Effector memory CD8-positive, alpha-beta T cell (primary cell): ENCODE results near the gene RETN.
A peak's percentile ranks its signal among the peaks of the same experiment; 100 is the strongest.

Experiments
- ATAC-seq: fragments of 150-1000 bp; cut with Tn5 transposase; replicated peaks from 2 replicates; pipeline ENCODE4 v1.10.0; 2021; ENCODE audit warnings: mild to moderate bottlenecking, moderate library complexity
- DNase-seq, 3 experiments: peaks; one replicate each; pipeline ENCODE4 v3.0.0; 2021
- H3K27ac Mint-ChIP-seq, 2 donors: one replicate each; pipeline ENCODE4 v1.8.0; 2022; ENCODE audit warnings: mild to moderate bottlenecking in 2 of 2, mixed read lengths in 2 of 2, moderate library complexity in 2 of 2
- H3K27me3 Mint-ChIP-seq, 2 donors: one replicate each; pipeline ENCODE4 v1.8.0; 2022; ENCODE audit warnings: mixed read lengths in 2 of 2
- H3K36me3 Mint-ChIP-seq: one replicate; pipeline ENCODE4 v1.8.0; 2022; ENCODE audit warnings: mild to moderate bottlenecking, moderate library complexity, mixed read lengths; ENCODE audit not compliant: insufficient read depth
- H3K4me1 Mint-ChIP-seq, 2 donors: one replicate each; pipeline ENCODE4 v1.8.0; 2022; ENCODE audit warnings: low read depth in 2 of 2, mixed read lengths in 2 of 2
- H3K4me3 Mint-ChIP-seq, 2 donors: one replicate each; pipeline ENCODE4 v1.8.0; 2022; ENCODE audit warnings: mild to moderate bottlenecking in 2 of 2, mixed read lengths in 2 of 2, moderate library complexity in 2 of 2
- H3K9me3 Mint-ChIP-seq, 2 donors: one replicate each; pipeline ENCODE4 v1.8.0; 2022; ENCODE audit warnings: mixed read lengths in 2 of 2
- total RNA-seq, 9 experiments: gene quantifications; one replicate each; lab custom pipeline; 2026; lab: John Stamatoyannopoulos, UW

Gene RETN, protein sequence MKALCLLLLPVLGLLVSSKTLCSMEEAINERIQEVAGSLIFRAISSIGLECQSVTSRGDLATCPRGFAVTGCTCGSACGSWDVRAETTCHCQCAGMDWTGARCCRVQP
- 0 reads per million in 9 experiments for total RNA-seq

DNA sequence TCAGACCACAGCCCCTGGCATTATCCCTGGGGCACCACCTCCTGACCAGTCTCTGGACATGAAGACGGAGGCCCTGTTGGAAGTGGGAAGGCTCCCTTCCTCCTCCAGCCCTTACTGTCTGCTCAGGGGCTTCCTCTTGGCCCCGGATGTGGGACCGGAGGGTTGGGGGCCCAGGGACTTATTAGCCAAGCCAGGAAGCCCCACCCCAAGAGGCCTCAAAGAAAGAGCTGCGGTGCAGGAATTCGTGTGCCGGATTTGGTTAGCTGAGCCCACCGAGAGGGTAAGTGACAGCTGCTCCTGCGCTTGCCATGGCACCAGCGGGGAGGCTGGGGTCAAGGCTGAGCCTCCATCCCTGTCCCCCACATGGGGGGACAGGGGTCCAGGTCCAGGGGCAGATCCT, at the start of gene RETN:
Gene RETN, plus strand, starts transcription at position 208 of the 400 bp plus-strand sequence. CDS start 278 bp downstream, outside the sequence.
- H3K9me3 Mint-ChIP-seq = no peaks in the 10 kb centered on the region
- peaks cover 5 to 11% of the 10 kb centered on the region in 2 donors for H3K4me1 Mint-ChIP-seq
- H3K36me3 Mint-ChIP-seq = peaks cover 7% of the 10 kb centered on the region
- no peak for DNase-seq
- H3K27me3 Mint-ChIP-seq = peaks cover 56 to 74% of the 10 kb centered on the region in 2 donors
- no peak for ATAC-seq
- no peak within 1 kb of the TSS for H3K27ac Mint-ChIP-seq
- H3K4me3 Mint-ChIP-seq = no peak within 1 kb of the TSS

DNA sequence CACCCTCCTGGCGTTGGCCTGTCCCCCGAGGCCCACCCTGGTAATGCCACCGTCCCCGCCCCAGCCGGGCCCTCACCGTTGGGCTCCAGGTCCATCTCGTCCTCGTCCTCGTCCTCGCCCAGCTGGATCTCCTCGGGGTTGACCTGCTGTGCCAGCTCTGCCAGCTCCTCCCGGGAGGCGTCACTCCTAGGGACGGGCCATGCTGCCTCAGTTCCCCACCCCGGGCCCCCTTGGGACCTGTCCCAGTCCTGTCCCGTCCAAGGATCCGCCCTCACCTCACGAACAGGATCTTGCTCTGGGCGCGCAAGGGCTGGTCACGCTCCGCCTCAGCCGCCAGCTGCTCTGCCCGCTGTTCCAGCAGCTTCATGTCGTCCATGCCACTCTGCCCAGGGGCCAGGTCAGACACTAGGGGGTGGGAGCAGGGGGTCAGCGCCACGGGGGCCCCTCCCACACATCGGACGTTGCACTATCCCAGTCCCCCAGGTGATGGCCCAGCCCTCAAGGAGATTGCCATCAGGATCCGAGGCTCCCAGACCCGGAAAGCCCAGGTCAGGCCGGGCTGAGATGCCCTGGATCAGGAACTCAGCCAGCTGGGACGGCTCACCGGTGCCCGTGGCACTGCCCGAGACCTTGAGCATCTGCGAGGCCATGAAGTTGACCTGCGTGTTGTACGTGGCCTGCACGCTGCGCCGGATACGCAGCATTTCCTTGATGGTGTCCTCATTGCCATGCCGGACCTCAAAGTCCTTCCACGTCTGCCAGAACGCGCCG, 49.0 kb upstream of the RETN start:
- H3K9me3 Mint-ChIP-seq = no peaks in the 10 kb centered on the region
- H3K27ac Mint-ChIP-seq = no peak overlapping the region
- DNase-seq (no peak), ATAC-seq (no peak)
- peaks cover 0 to 2% of the 10 kb centered on the region in 2 donors for H3K4me1 Mint-ChIP-seq
- no peak overlapping the region for H3K4me3 Mint-ChIP-seq
- H3K27me3 Mint-ChIP-seq = no peaks in the 10 kb centered on the region
- peaks cover 47% of the 10 kb centered on the region for H3K36me3 Mint-ChIP-seq

DNA sequence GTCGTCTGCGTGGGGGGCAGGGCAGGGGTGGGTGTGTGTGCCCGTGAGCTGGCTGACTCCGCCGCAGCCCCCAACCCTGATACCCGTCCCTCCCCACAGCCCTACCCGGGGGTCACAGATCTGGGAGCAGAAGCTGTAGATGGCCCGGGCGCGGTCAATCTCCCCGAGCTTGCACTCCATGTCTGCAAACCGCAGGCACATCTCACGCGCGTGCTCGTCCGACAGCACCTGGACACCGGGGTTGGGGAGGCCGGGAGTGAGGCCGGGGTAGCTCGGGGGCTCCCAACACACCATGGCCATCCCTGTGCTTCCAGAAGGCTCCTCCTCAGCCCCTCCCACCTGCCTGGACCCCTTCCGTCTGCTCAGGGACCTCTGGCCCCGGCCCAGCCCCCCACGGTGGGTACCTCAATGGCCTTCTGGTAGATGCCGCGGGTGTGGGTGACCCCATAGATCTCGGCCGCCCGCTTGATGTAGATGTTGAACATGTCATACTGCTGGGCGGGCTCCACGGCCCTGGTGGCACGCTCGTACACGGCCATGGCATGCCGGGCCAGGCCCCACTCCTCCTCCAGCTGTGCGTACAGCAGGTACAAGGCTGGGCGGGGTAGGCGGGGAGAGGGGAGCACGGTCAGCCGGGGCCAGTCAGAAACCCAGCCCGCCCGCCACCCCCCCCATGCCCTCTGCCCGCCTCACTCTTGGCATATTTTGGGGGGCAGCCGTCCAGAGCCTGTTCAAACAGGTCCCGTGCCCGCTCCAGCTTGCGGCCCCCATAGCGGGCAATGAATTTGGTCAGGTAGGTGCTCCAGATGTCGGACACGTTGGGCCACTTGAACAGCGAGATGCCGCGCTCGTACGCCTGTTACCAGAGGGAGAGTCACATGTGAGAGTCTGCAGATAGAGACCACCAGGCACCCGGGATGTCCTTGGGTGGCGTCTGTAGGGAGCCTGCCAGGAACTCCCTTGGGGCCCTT, 48.1 kb upstream of the RETN start:
- Mint-ChIP-seq H3K9me3 (no peaks in the 10 kb centered on the region), H3K36me3 (peaks cover 56% of the 10 kb centered on the region), H3K4me1 (peaks cover 0 to 4% of the 10 kb centered on the region in 2 donors), H3K27ac (no peak overlapping the region), H3K4me3 (no peak overlapping the region), H3K27me3 (no peaks in the 10 kb centered on the region)
- DNase-seq (no peak), ATAC-seq (no peak)

DNA sequence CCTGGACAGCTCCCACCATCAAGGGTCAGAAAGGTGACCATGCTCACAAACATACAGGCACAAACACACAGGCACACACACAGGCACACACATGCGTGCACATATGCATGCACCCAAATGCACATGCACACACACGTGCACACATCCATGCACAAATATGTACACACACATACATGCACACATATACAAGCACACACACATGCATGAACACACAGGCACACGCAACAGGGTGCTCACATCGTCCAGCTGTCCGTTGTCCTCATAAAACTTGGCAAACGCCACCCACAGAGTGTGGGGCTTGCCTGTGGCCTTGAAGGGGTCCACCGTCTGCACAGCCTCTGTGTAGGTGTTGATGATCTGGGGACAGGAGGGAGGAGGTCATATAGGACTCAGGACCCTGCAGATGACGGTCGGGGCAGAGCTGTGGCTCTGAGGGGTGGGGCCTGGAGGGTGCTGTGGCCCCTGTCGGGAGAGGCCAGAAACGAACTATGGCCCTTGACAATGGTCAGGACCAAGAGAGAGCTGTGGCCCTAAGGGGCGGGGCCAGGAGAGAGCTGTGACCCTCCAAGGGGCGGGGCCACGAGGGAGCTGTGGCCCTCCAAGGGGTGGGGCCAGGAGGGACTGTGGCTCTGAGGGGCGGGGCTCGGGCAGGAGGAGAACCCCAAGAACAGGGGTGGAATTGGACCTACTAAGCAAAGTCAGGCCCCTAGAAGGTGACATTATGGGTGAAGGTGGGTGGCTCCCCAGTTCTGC, 45.7 kb upstream of the RETN start:
- Mint-ChIP-seq H3K9me3 (no peaks in the 10 kb centered on the region), H3K27me3 (no peaks in the 10 kb centered on the region), H3K36me3 (peaks cover 65% of the 10 kb centered on the region), H3K27ac (no peak overlapping the region), H3K4me3 (no peak overlapping the region), H3K4me1 (peaks cover under 1 to 8% of the 10 kb centered on the region in 2 donors)
- no peak for DNase-seq
- no peak for ATAC-seq

DNA sequence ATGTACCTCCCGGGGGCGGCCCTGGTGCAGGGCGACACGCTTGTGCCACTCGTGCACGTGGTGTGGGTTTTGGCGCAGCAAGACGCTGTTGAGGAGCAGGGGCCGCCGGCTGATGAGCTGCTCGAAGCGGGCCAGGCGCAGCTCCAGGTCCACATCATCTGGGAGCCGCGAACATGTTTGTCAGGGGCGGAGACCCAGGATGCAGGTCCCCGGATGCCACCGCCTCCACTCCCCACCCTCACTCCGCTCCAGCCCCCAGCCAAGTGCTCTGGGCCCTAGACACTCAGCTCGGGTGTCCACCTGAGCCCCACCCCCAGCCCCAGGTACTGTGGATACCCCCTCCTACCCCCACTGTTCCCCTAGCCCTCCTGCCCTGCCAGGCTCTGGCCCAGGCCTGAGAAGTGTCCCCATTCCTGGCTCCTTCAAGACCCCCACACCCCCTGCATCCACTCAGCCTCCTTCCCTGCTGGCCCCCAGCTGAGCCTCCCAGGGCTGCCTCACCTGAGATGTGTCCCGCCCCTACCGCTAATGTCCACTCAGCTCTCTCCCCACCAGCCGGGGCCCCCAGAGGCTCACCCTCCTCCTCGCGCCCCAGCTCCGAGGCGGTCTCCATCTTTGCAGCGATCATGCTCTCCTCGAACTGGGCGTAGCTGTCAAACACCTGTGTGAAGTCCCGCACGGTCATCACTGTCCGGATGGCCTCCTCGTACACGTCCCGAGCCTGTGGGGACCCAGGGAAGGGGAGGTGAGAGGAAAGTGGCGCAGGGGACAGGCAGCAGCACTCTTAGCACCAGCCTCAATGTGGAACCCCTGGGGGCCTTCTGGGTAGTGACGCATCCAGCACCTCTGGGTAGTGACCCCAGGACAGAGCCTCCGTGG, 44.9 kb upstream of the RETN start:
- Mint-ChIP-seq H3K4me3 (no peak overlapping the region), H3K9me3 (no peaks in the 10 kb centered on the region), H3K36me3 (peaks cover 71% of the 10 kb centered on the region), H3K27me3 (no peaks in the 10 kb centered on the region), H3K27ac (no peak overlapping the region), H3K4me1 (peaks cover 9 to 13% of the 10 kb centered on the region in 2 donors)
- no peak for ATAC-seq
- DNase-seq = no peak

DNA sequence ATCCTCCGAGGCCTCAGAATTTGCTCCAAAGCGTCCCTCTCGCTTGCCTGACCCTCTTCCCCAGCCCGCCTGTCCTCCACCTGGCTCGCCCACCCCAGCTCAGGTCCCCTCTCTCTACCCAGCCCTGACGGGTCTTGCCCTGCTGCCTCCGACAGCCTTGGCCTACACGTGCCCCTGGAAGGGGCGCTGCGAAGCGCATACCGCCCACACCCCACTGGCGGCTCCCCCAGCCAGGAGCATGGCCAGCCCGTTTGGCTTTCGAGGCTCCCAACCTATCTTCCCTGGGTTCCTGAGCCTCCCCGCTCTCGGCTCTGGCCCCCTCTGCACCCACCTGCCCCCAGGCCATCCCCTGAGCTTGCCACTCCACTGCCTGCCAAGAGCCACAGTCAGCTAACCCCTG, 44.0 kb upstream of the RETN start:
- Mint-ChIP-seq H3K27me3 (no peaks in the 10 kb centered on the region), H3K27ac (no peak overlapping the region), H3K4me1 (peaks cover 17 to 22% of the 10 kb centered on the region in 2 donors), H3K36me3 (peaks cover 78% of the 10 kb centered on the region), H3K4me3 (no peak overlapping the region), H3K9me3 (no peaks in the 10 kb centered on the region)
- no peak for ATAC-seq
- no peak for DNase-seq

DNA sequence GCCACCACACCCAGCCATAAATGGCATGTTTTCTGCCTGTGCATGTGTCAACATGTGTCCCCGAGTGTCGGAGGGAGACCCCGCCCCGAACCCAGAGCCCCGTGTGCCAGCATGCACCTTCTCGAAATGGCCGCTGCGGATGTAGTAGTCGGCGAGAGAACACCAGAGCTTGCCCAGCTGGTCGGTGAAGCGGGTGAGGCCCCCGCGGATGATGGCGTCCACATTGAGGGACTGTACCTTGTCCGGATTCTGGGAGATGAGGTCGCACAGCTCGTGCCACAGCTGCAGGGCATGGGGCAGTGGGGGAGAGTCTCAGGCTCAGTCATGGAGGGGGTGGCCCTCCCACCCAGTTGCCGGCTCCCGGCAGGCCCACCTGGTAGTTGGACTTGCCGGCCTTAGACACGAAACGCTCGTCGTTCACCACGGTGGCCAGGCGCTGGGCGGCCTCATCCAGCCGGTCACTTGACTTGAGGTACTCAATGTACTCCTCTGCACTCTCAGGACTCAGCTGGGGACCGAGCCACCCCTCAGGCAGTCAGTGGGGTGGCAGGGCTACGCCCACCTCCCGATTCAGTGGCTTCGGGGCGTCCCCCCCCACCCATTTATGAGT, 43.0 kb upstream of the RETN start:
- ATAC-seq = no peak
- Mint-ChIP-seq H3K4me1 (peaks cover 28 to 32% of the 10 kb centered on the region in 2 donors), H3K9me3 (no peaks in the 10 kb centered on the region), H3K27ac (no peak overlapping the region), H3K27me3 (no peaks in the 10 kb centered on the region), H3K4me3 (no peak overlapping the region), H3K36me3 (peaks cover 77% of the 10 kb centered on the region)
- no peak for DNase-seq

DNA sequence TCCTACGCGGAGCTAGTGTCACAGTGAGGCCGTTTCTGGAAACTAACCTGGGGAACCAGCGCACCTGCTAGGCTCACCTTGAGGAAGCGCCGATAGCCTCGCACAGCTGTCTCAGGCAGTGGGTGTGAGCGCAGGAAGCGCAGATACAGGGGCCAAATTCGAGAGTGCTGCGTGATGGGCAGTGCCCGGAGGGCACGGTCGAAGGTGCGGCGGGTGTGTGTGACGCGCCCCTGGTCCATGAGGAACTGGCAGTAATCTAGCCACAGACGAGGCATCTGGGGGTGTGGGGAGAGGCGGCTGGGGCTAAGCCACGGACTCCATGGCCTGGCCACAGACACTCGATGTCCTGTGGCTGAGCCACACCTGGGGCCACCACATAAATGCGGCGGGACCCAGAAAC, 41.7 kb upstream of the RETN start:
- Mint-ChIP-seq H3K27ac (no peak overlapping the region), H3K27me3 (no peaks in the 10 kb centered on the region), H3K36me3 (peaks cover 66% of the 10 kb centered on the region), H3K4me1 (peaks cover 28 to 34% of the 10 kb centered on the region in 2 donors), H3K9me3 (no peaks in the 10 kb centered on the region), H3K4me3 (peak overlapping the region in 1 of 2 donors; percentile 23)
- DNase-seq = no peak
- no peak for ATAC-seq

DNA sequence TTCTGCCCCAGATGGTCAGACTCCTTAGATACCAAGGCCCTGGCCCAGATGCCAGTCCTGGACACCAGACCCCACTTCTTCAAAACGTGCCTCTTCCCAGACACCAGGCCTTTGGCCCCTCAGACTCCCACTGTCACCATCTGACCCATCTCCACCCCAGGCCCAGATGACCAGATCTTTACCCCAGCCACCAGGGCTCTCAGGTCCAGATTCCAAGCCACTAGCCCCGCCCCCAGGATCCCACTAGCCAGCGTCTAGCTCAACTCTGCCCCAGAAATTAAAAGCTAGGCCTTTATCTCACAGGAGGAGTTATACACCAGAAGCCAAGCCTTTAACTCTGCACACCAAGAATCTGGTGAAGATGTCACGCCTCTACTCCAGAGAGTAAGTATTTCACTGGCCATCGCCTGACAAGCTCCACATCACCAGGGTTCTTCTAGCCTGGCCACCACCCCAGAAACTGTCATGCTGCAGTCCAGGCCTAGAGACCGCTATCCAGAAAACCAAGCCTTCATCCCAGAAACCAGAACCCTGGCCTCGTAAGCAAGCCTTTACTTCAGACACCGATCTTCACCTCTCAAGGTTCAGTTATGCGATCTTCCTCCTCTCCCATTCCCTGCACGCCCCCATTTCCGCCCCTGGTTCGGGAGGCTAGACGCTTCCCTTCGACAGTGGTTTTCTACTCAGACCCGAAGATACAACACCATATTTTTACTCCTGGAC, 40.1 kb upstream of the RETN start:
- DNase-seq = no peak
- no peaks in the 10 kb centered on the region for H3K9me3 Mint-ChIP-seq
- peaks cover 28 to 31% of the 10 kb centered on the region in 2 donors for H3K4me1 Mint-ChIP-seq
- peaks cover 63% of the 10 kb centered on the region for H3K36me3 Mint-ChIP-seq
- peak overlapping the region; percentile 94 to 95 for H3K4me3 Mint-ChIP-seq
- ATAC-seq = no peak
- H3K27ac Mint-ChIP-seq = peak overlapping the region; percentile 99 to 100
- H3K27me3 Mint-ChIP-seq = no peaks in the 10 kb centered on the region

DNA sequence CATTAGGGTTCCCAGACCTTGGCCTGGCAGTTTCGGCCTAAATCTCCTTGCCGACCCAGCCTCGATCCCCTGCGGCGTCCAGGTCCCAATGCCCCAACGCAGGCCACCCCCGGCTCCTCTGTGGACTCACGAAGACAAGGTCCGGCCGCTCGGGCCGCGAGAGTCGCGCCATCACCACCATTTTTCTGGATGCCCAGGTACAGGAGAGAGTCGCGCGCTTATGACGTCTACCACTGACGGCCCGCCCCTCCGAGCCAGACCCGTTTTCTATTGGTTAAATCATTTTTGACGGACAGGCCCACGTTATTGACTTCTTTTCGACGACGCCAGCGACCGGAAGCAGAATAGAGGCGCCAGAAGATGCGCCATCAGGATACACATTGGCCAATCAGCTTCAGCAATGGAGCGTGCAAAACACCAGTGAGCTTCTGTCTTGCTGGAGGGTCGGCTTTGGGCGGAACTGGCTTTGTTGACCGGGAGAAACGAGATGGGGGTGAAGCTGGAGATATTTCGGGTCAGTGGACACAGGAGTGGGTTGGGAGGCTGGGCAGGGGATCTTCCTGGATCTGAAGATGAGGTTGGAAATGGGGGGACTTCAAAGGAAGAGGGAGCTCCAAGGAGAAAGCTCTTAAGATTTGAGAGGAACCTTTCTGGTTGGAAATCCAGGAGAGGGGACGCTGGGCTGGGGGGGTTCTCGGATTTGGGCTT, 39.3 kb upstream of the RETN start, which contains the start of the genes PET100 and XAB2:
Gene PET100, plus strand, starts transcription at position 447 of the 708 bp plus-strand sequence. Its CDS starts 41 bp downstream, at position 488.
Gene XAB2, minus strand, starts transcription at position 199 of the 708 bp plus-strand sequence. Its CDS starts 18 bp downstream, at position 181.
- Mint-ChIP-seq H3K27ac (peak within 1 kb of the TSS; percentile 99 to 100), H3K4me1 (peaks cover 31 to 32% of the 10 kb centered on the region in 2 donors), H3K9me3 (no peaks in the 10 kb centered on the region), H3K36me3 (peaks cover 63% of the 10 kb centered on the region), H3K4me3 (peak within 1 kb of the TSS; percentile 94 to 95), H3K27me3 (no peaks in the 10 kb centered on the region)
- peak; percentile 92 to 96 (median 94) for DNase-seq
- peak; percentile 98 for ATAC-seq

DNA sequence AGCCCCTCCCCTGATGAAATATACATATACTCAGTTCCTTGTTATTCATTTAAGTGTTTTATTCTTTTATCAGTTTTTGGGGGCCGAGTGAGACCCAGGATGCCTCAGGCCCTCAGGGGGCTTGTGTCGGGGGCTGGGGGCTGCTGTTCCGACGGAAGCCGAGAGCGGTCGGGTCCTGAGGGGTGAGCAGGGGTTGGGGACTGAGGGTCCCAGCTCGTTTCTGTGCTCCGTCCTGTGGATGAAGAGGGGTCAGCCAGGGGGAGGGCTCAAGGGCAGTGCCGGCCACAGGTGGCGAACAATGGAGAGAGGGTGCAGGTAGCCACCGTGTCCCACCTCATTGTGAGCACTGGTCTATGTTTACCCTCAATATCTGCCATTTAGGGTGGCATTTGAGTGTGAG, 37.3 kb upstream of the RETN start:
- Mint-ChIP-seq H3K9me3 (no peaks in the 10 kb centered on the region), H3K4me3 (peak overlapping the region in 1 of 2 donors; percentile 46), H3K36me3 (peaks cover 53% of the 10 kb centered on the region), H3K27ac (no peak overlapping the region), H3K27me3 (no peaks in the 10 kb centered on the region), H3K4me1 (peaks cover 32 to 37% of the 10 kb centered on the region in 2 donors)
- ATAC-seq = no peak
- no peak for DNase-seq
